GM18951 (cell line): ENCODE measurements around the gene AFF3.

Experiments used
- POLR2A ChIP-seq: IDR thresholded peaks from 4 replicates; pipeline ENCODE4 v1.6.1; 2011; ENCODE audit warnings: mild to moderate bottlenecking; ENCODE audit not compliant: insufficient read length, insufficient read depth; ENCODE audit errors: extremely low read depth
- in situ Hi-C: fragments of 300-500 bp; cut with MboI; formaldehyde crosslinking; loops from one replicate; pipeline ENCODE4 v1.12.0; 2022; ENCODE audit warnings: low sequenced_read_pairs, mixed read lengths, inconsistent platforms; ENCODE audit not compliant: unreplicated experiment

Gene AFF3

GRCh38 chr2:99868260-99868659 lies 274.1 kb downstream of the AFF3 start:
- TF ChIP-seq POLR2A, result no peak
- in situ Hi-C loops, result no loop called here

- TF ChIP-seq POLR2A, result no peak
- in situ Hi-C loops, result no loop called here
Observed at GRCh38 chr2:99867770-99868169, 274.6 kb downstream of the AFF3 start.

DNA sequence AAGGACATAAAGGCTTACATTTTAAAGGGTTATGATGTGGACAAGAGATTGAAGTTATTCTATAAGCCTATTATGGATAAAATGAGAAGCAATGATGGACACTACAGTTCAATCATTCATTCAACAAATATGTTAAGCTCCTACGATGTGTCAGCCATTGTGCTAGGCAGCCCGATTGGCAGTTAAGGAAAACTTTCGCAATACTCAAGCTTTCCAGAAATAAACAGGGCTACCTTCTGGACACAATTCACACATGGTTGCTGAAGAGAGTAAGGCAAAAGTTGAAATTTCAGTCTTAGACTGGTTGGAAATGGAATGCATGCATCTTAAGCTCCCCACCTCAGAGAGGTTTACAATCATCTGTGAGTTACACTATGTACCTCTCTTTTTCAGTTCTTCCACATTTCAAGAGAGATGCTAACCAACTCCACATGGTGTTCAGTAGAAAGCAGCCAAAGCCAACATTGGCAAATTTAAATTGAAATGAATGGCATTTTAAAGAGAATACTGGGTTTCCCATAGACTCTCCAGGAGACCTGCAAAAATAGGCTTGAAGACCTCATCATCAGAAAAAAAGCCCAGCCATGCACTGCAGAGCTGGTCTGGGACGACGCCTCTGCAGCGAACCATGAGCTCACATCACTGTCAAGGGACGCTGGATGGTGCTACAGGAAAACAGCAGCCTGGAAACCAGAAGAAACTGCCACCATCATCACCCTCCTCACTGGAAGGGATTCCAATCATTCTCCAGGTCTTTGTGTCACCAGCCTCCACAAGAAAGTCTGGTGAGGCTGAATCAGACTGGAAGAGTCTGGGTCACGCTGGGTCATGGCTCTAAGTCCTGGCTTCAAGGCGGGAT lies 276.3 kb downstream of the AFF3 start:
- in situ Hi-C loops, result no loop called here
- TF ChIP-seq POLR2A, result no peak

GRCh38 chr2:99864561-99865553 lies 277.5 kb downstream of the AFF3 start:
- in situ Hi-C loops, result no loop called here
- TF ChIP-seq POLR2A, result no peak

GRCh38 chr2:99863903-99864270 lies 278.5 kb downstream of the AFF3 start:
- TF ChIP-seq POLR2A, result no peak
- in situ Hi-C loops, result no loop called here

GRCh38 chr2:99863236-99863902 lies 279.0 kb downstream of the AFF3 start:
- in situ Hi-C loops, result no loop called here
- no peak for TF ChIP-seq POLR2A

- in situ Hi-C loops, result no loop called here
Observed at GRCh38 chr2:99862566-99862965, 279.8 kb downstream of the AFF3 start.

DNA sequence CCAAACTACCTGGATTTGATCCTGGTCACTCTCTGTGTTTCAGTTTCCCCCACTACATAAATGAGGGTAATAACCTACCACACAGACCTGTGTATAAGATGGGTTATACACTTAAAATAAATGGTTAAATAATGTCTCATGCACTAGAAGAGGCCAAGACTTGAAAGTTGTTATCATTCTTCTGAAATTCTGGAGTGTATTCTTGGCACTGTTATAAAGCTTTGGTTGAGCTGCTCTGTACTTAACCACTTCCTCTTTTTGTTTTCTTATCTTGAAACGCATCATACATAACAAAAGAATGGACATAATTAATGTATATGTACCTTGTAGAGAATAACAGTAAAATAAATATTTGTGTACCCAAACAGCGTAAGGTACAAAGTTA lies 281.0 kb downstream of the AFF3 start:
- in situ Hi-C loops, result no loop called here

More at GRCh38 chr2:99862566-99862965, 279.8 kb downstream of the AFF3 start:
- no peak for TF ChIP-seq POLR2A

GRCh38 chr2:99860720-99861375 lies 281.5 kb downstream of the AFF3 start:
- no peak for TF ChIP-seq POLR2A
- in situ Hi-C loops, result no loop called here

More for the DNA sequence above, 281.0 kb downstream of the AFF3 start:
- no peak for TF ChIP-seq POLR2A

DNA sequence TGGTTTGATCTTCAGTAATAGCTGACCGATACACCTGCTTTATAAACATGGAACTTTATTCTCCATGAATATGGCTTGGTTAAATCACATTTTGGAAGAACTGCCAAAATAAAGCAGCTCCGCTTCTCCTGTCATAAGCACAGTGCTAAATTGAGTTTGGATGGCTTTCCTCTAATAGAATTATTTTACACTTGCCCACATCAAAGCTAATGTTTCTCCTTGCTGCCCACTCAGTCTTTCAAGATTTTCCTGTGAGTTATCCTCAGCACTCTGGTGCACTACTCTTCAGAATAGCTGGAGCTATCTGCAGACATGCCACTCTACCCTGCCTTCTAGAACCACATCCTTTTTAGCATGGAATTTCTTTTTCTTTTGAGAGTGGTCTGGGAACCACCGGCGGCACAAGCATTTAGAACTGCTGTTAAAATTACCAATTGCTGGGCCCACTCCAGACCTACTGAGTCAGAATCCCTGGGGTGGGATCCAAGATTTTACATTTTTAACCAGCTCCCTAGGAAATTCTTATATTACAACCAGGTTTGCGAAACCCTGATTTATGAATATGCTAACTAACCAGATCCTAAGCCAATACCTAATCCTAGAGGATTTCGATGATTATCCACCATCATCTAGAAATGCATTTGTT lies 283.3 kb downstream of the AFF3 start:
- in situ Hi-C loops, result no loop called here
- TF ChIP-seq POLR2A, result no peak

DNA sequence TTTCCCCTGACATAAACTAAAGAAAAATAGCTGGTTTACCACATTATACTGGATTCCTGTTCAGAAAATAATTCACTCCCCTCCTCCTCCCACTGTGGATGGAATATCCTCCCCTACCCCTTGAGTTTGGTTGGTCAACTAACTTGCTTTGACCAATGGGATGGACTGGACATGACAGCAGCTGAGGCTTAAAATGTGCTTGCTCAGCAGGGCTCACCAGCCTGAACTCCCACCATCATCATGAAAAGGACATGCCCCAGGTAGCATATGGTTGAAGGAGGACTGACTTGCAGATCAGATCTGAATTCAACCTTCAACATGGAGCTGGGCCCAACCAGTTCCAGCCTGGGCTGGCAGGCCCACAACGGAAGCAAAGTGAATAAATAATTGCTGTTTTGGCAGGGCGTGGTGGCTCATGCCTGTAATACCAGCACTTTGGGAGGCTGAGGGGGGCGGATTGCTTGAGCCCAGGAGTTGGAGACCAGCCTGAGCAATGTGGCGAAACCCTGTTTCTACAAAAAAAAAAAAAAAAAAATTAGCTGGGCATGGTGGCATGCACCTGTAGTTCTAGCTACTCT lies 284.4 kb downstream of the AFF3 start:
- no peak for TF ChIP-seq POLR2A
- in situ Hi-C loops, result no loop called here

- TF ChIP-seq POLR2A, result no peak
- in situ Hi-C loops, result no loop called here
Observed at GRCh38 chr2:99857372-99857771, 285.0 kb downstream of the AFF3 start.
